ENCODE data around the gene SH2D5. TPM values are rescaled to one million over a fixed set of nuclear protein-coding genes. Genes with fewer than 3 reads are reported as not detected.
"Not testable (repeated sequence)": the region's sequence is repeated elsewhere in the genome, so short reads cannot be mapped to it uniquely, and the experiment has no call there.

The SH2D5 gene
- polyA plus RNA-seq, 3 donors = 0.03 to 0.39 TPM; not detected in 1

GRCh38 chr1:20682571-20683236 lies 49.8 kb downstream of the SH2D5 start:
- no peak overlapping the region for H3K27ac ChIP-seq (ENCODE audit: low read depth, low read length)

DNA sequence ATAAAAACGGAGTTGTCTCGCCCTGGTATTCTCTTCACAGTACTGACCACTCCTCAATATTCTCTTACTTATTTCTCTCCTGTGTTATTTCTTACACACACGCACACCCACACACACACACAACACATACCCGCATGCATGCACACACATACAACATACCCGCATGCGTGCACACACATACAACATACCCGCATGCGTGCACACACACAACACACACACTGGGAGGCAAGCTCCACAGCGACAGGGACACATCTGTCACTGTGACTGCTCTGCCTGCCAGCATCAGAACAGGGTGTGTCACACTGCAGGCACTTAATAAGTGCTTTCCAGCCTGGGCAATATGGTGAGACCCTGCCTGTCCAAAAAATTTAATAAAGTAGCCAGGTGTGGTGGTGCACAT lies 50.5 kb downstream of the SH2D5 start:
- WGBS, 3 donors = 88 to 93% (median 89%) methylated on average over 9 of the region's 9 CpGs
- no peak overlapping the region for H3K27ac ChIP-seq (ENCODE audit: low read depth, low read length)

More at GRCh38 chr1:20682571-20683236, 49.8 kb downstream of the SH2D5 start:
- WGBS, 3 donors = 46 to 78% (median 54%) methylated on average over 24 of the region's 24 CpGs

DNA sequence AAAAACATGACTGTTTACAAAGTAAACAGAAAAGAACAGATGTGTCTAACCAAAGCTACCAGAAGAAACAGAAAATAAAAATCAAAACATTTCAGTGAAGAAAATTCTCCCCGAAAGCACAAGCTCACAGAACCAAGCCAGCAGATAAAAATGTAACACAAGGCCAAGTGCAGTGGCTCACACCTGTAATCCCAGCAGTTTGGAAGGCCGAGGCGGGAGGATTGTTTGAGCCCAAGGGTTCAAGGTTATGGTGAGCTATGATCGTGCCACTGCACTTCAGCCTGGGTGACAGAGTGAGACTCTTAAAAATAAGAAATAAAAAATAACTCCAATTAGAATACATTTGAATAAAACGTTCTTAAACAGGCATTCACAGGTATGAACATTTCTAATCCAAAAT lies 52.2 kb downstream of the SH2D5 start:
- H3K27ac ChIP-seq (ENCODE audit: low read depth, low read length) = no peak overlapping the region
- WGBS, 3 donors = 47 to 91% (median 88%) methylated on average over 5 of the region's 5 CpGs

DNA sequence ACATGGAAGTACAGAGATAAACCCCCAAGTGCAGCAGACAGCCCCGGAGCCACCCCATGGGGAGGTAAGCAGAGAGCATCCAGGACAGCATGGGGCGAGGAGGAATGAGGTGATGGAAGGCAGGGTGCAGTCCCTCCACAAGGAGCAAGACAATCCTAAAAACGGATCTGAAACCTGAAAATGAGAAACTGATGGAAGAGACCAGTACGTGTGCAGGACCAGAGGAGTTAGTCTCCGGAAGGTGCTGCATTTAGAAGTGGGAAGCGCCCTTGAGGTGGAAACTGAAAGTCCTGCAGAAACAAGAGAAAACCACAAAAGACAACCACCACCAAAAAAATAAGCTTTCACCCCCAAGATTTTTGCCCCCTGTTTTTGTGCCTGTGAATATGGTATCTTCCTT lies 53.9 kb downstream of the SH2D5 start:
- no peak overlapping the region for H3K27ac ChIP-seq (ENCODE audit: low read depth, low read length)
- WGBS, 3 donors = 78 to 82% (median 79%) methylated on average over 6 of the region's 6 CpGs

GRCh38 chr1:20673626-20674025 lies 58.9 kb downstream of the SH2D5 start:
- not testable (repeated sequence) for H3K27ac ChIP-seq (ENCODE audit: low read depth, low read length)
- WGBS, 3 donors = 88 to 92% (median 92%) methylated on average over 11 of the region's 11 CpGs

DNA sequence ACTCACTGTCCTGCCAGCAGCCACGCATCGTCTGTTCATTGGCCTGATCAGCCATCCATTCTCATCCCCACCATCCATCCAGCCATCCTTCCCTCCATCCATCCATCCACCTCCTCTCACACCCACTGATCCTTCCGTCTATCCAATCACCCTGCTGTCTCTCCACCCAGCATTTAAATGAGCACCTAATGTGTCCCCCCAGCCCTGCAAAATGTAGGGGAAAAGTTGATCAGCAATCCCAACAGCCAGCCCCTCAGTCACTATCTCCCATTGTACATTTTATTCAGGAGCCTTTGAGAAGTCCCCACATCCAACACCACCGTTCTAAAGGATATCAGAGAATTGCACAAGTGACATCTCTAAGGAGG lies 60.3 kb downstream of the SH2D5 start:
- 84 to 93% (median 86%) methylated on average over 4 of the region's 4 CpGs for WGBS, 3 donors

GRCh38 chr1:20670936-20671335 lies 61.6 kb downstream of the SH2D5 start:
- WGBS, 3 donors = 93 to 97% (median 93%) methylated on average over 5 of the region's 5 CpGs
- no peak overlapping the region for H3K27ac ChIP-seq (ENCODE audit: low read depth, low read length)

More for the DNA sequence above, 60.3 kb downstream of the SH2D5 start:
- no peak overlapping the region for H3K27ac ChIP-seq (ENCODE audit: low read depth, low read length)

Other genes with a start within 250 kb of the SH2D5 start
- gene CAMK2N1, start 246.5 kb downstream of the SH2D5 start, polyA plus RNA-seq = 10 to 100 TPM in 1 of 3 donors, 1 to 10 TPM in 2; 2.2 to 36.2 (median 6.2) TPM
- gene MUL1, start 224.6 kb downstream of the SH2D5 start, polyA plus RNA-seq = 10 to 100 TPM in 2 of 3 donors, 1 to 10 TPM in 1; 6.6 to 20.5 (median 20.2) TPM
- 1 to 10 TPM in 1 of 3 donors, under 1 TPM in 2; 0.28 to 1.5 (median 0.80) TPM for gene FAM43B, start 180.1 kb downstream of the SH2D5 start, polyA plus RNA-seq
- 10 to 100 TPM in 1 of 3 donors, 1 to 10 TPM in 1, under 1 TPM in 1; 0.66 to 29.8 (median 9.8) TPM for gene CDA, start 143.6 kb downstream of the SH2D5 start, polyA plus RNA-seq
- 100 to 1,000 TPM in 1 of 3 donors, 10 to 100 TPM in 2; 34.6 to 132 (median 77.5) TPM for gene PINK1, start 99.2 kb downstream of the SH2D5 start, polyA plus RNA-seq
- 100 to 1,000 TPM in 2 of 3 donors, 10 to 100 TPM in 1; 80.2 to 182 (median 157) TPM for gene DDOST, start 71.3 kb downstream of the SH2D5 start, polyA plus RNA-seq
- 1 to 10 TPM in 2 of 3 donors, under 1 TPM in 1; 0.89 to 5.4 (median 4.2) TPM for gene KIF17, start 14.7 kb downstream of the SH2D5 start, polyA plus RNA-seq
- gene HP1BP3, start 54.6 kb upstream of the SH2D5 start, polyA plus RNA-seq = 100 to 1,000 TPM in 1 of 3 donors, 10 to 100 TPM in 2; 51.6 to 108 (median 70.0) TPM

Measured in adipose tissue (tissue), 3 donors.